Type B pancreatic cell (in vitro differentiated cells): Measurements from ENCODE around the gene SYNCRIP. TPM values are rescaled to one million over a fixed set of nuclear protein-coding genes. Genes with fewer than 3 reads are reported as not detected.
"Not testable (repeated sequence)": the region's sequence is repeated elsewhere in the genome, so short reads cannot be mapped to it uniquely, and the experiment has no call there.

Experiments used
- DNase-seq: peaks from one replicate; pipeline ENCODE4 v3.0.0; 2021; ENCODE audit warnings: mixed read lengths; ENCODE audit not compliant: unreplicated experiment; ENCODE audit errors: extremely low spot score
- H3K27ac Mint-ChIP-seq: 2 replicates; pipeline ENCODE4 v1.8.0; 2021; ENCODE audit warnings: mild to moderate bottlenecking, mixed read lengths
- H3K27me3 Mint-ChIP-seq: 2 replicates; pipeline ENCODE4 v1.8.0; 2021; ENCODE audit warnings: mixed read lengths
- H3K36me3 Mint-ChIP-seq: 2 replicates; pipeline ENCODE4 v1.8.0; 2021; ENCODE audit warnings: mixed read lengths
- H3K4me1 Mint-ChIP-seq: one replicate; pipeline ENCODE4 v1.8.0; 2021; ENCODE audit warnings: mixed read lengths; ENCODE audit not compliant: unreplicated experiment
- H3K4me3 Mint-ChIP-seq: 2 replicates; pipeline ENCODE4 v1.8.0; 2021; ENCODE audit warnings: mild to moderate bottlenecking, mixed read lengths
- H3K9me3 Mint-ChIP-seq: 2 replicates; pipeline ENCODE4 v1.8.0; 2021; ENCODE audit warnings: mixed read lengths
- CTCF ChIP-seq: fragments of 200-600 bp; sonication (generic); conservative IDR thresholded peaks from 2 replicates; pipeline ENCODE4 v1.5.0; 2021; ENCODE audit warnings: antibody characterized with exemption, mild to moderate bottlenecking
- total RNA-seq: library from RNA; stranded (reverse); gene quantifications from 2 replicates; pipeline ENCODE4 v1.2.1, GENCODE V29; 2021; ENCODE audit warnings: low replicate concordance

The SYNCRIP gene
- total RNA-seq, 1 donor from 2014 or later, result 117 TPM

- peaks cover 24% of the 10 kb centered on the region for H3K36me3 Mint-ChIP-seq
- DNase-seq, result no peak
- H3K9me3 Mint-ChIP-seq, result no peaks in the 10 kb centered on the region
- no peak overlapping the region for H3K27ac Mint-ChIP-seq
- H3K4me3 Mint-ChIP-seq, result peak overlapping the region; percentile 31
- H3K4me1 Mint-ChIP-seq, result peaks cover 7% of the 10 kb centered on the region
- no peaks in the 10 kb centered on the region for H3K27me3 Mint-ChIP-seq
- TF ChIP-seq CTCF, result no peak
Observed at GRCh38 chr6:85591207-85591606, 51.5 kb downstream of the SYNCRIP start.

- no peaks in the 10 kb centered on the region for H3K4me1 Mint-ChIP-seq
- peaks cover 5% of the 10 kb centered on the region for H3K9me3 Mint-ChIP-seq
- no peak overlapping the region for H3K27ac Mint-ChIP-seq
- no peak overlapping the region for H3K4me3 Mint-ChIP-seq
- no peaks in the 10 kb centered on the region for H3K27me3 Mint-ChIP-seq
- DNase-seq, result no peak
- H3K36me3 Mint-ChIP-seq, result peaks cover 53% of the 10 kb centered on the region
- TF ChIP-seq CTCF, result no peak
Observed at GRCh38 chr6:85585741-85586140, 56.9 kb downstream of the SYNCRIP start.

- not testable (repeated sequence) for H3K4me1 Mint-ChIP-seq, H3K27me3 Mint-ChIP-seq, DNase-seq, H3K27ac Mint-ChIP-seq, H3K9me3 Mint-ChIP-seq, H3K4me3 Mint-ChIP-seq
- peaks cover 42% of the 10 kb centered on the region for H3K36me3 Mint-ChIP-seq
Observed at GRCh38 chr6:85582832-85583231, 59.9 kb downstream of the SYNCRIP start.

GRCh38 chr6:85581572-85581971 lies 61.1 kb downstream of the SYNCRIP start:
- Mint-ChIP-seq H3K27ac (no peak overlapping the region), H3K4me1 (peaks cover 4% of the 10 kb centered on the region), H3K36me3 (peaks cover 38% of the 10 kb centered on the region), H3K27me3 (no peaks in the 10 kb centered on the region), H3K4me3 (no peak overlapping the region), H3K9me3 (peaks cover 5% of the 10 kb centered on the region)
- no peak for DNase-seq
- no peak for TF ChIP-seq CTCF

GRCh38 chr6:85580878-85581267 lies 61.8 kb downstream of the SYNCRIP start:
- Mint-ChIP-seq H3K9me3 (peaks cover 5% of the 10 kb centered on the region), H3K4me1 (peaks cover 4% of the 10 kb centered on the region), H3K36me3 (peaks cover 36% of the 10 kb centered on the region), H3K27ac (no peak overlapping the region), H3K27me3 (no peaks in the 10 kb centered on the region), H3K4me3 (no peak overlapping the region)
- DNase-seq, result no peak
- TF ChIP-seq CTCF, result no peak

- no peak for TF ChIP-seq CTCF
- no peak for DNase-seq
- H3K4me3 Mint-ChIP-seq, result no peak overlapping the region
- H3K36me3 Mint-ChIP-seq, result peaks cover 31% of the 10 kb centered on the region
- peaks cover 8% of the 10 kb centered on the region for H3K4me1 Mint-ChIP-seq
- peak overlapping the region; percentile 35 for H3K27ac Mint-ChIP-seq
- H3K9me3 Mint-ChIP-seq, result peaks cover 5% of the 10 kb centered on the region
- H3K27me3 Mint-ChIP-seq, result no peaks in the 10 kb centered on the region
Observed at GRCh38 chr6:85580118-85580877, 62.4 kb downstream of the SYNCRIP start.
